ENCODE results near the gene C17orf75.

DNA sequence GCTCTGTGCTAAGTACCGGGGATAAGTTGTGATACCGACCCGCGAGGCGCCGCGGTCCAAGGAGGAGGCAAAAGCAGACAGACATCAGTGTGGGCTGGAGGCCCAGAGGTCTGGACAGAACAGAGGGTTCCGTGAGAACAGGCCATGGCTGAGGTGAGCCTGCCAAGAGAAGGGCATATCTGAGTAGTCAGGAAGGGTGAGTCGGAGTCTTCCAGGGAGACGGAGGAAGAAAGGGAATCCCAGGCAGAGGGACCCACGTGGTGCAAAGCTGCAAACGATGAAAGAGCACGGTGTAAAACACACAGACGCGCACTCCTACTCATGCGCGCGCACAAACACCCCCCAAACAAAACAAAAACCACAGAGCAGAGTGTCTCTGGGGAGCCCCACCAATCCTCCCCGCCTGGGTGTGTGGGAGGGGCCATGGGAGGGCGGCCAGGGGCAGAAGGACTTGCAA, 58.2 kb downstream of the C17orf75 start:
- TF ChIP-seq CTCF (conservative IDR thresholded peaks at IDR 0.05; ENCODE audit: low read length) (no peak), EZH2phosphoT487 (IDR thresholded peaks at IDR 0.05; ENCODE audit: borderline replicate concordance) (no peak)

All from Loucy (cell line).